Measurements from ENCODE around the gene MAN1A2.
"Not testable (repeated sequence)": the region's sequence is repeated elsewhere in the genome, so short reads cannot be mapped to it uniquely, and the experiment has no call there.

Gene MAN1A2

DNA sequence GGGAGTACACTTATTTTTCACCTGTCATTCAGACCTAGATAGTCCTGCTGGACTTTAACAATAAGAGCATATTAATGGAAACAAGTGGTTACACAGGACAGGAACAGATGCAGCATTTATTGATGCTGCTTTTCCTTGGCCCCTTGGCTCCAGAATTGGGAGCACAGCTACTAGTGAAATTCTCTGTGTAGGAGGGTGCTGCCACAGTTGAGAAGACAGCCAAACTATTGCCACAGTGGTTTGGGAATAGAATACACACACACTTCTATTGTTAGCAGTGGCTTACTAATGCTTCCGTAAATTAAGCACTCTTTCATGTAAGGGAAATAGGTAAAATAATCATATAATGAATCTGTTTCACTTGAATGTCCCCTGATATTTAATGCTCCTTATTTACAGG lies 133.3 kb downstream of the MAN1A2 start:
- DNase-seq (ENCODE audit: low read depth) = no peak

DNA sequence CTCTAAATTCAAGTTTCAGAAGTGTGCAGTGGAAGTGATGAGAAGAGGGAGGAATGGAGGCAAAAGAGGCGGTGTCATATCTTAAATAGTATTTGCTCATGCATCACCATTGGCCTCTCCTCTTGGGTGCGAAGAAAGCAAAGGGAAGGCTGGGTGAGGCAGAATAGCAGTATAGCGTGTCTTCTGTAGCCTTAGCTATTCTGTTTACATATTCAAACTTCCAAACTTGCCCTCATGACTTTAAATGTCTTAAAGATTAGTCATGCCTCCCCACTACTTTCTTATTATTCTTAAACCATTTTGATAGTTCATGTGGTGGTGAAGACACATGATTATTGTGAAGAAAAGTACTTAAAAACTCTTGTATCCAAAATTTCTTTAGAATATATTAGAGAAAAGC lies 134.0 kb downstream of the MAN1A2 start:
- no peak for DNase-seq (ENCODE audit: low read depth)

- no peak for DNase-seq (ENCODE audit: low read depth)
Observed at GRCh38 chr1:117511273-117511672, 144.0 kb downstream of the MAN1A2 start.

DNA sequence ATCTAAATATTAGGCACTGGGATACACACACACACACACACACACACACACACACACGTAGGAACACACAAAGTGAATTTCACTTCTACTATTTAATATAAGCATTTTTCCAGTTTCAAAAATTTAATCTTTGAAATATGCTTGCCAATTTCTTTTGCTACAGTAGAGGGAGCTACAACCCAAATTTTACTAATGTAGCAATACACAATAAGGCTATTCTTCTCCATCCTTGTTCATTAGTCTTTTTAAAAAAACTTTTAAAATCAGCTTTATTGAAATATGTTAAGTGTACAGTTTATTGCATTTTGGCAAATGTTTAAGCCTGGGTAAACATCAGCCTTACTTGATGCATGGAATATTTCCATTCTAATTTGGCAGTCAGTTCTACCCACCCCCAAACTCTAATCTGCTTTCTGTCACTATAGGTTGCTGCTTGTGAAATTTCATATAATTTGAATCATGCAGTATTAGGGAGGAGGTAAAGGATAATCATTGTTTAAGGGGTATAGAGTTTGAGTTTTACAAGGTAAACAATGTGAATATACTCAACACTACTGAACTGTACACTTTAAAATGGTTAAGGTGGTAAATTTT lies 145.6 kb downstream of the MAN1A2 start:
- no peak for DNase-seq (ENCODE audit: low read depth)

- no peak for DNase-seq (ENCODE audit: low read depth)
Observed at GRCh38 chr1:117523111-117523510, 155.9 kb downstream of the MAN1A2 start.

GRCh38 chr1:117527074-117527473 lies 159.8 kb downstream of the MAN1A2 start:
- DNase-seq (ENCODE audit: low read depth) = no peak

DNA sequence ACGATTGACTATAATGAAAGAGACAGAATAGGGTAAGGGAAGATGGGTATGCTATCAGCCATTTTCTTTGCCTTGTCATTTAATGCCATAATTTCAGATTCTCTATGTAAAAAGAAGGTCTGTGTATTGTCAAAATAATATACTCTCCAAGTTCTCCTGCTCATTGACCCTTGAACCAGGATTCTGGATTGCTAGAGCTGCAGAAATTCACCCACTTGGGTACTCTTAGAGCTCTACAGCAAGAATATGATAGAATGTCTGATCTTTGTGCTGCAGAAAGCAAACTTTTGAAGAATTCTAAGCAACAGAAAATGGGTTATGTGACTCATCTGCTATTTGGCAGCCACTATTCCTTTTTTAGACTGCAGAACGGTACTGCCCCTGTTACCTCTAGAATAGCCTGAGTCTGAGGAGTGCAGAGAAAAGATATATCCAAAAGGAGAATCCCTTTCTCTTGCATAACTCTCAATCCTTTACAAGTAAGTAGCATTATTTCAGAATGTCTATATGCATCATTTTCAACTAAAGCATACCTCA lies 160.4 kb downstream of the MAN1A2 start:
- no peak for DNase-seq (ENCODE audit: low read depth)

GRCh38 chr1:117529683-117530082 lies 162.4 kb downstream of the MAN1A2 start:
- DNase-seq (ENCODE audit: low read depth) = no peak

DNA sequence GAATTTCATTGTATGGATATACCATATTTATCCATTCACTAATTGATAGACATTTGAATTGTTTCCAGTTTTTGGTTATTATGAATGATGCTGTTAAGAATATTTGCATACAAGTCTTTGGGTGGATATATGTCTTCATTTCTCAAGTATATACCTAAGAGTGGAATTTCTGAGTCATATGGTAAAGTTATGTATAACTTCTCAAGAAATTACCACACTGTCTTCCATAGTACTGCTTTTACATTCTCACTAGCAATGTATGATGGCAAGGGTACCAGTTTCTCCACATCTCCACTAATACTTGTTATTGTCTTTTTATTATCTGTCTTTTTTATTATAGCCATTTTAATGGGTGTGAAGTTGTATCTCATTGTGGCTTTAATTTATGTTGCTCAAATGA lies 164.0 kb downstream of the MAN1A2 start:
- DNase-seq (ENCODE audit: low read depth) = no peak

GRCh38 chr1:117534995-117535467 lies 167.8 kb downstream of the MAN1A2 start:
- DNase-seq (ENCODE audit: low read depth) = peak; percentile 2

GRCh38 chr1:117535821-117536220 lies 168.6 kb downstream of the MAN1A2 start:
- DNase-seq (ENCODE audit: low read depth) = no peak

- no peak for DNase-seq (ENCODE audit: low read depth)
Observed at GRCh38 chr1:117537291-117537920, 170.2 kb downstream of the MAN1A2 start.

- DNase-seq (ENCODE audit: low read depth) = no peak
Observed at GRCh38 chr1:117540532-117540931, 173.3 kb downstream of the MAN1A2 start.

DNA sequence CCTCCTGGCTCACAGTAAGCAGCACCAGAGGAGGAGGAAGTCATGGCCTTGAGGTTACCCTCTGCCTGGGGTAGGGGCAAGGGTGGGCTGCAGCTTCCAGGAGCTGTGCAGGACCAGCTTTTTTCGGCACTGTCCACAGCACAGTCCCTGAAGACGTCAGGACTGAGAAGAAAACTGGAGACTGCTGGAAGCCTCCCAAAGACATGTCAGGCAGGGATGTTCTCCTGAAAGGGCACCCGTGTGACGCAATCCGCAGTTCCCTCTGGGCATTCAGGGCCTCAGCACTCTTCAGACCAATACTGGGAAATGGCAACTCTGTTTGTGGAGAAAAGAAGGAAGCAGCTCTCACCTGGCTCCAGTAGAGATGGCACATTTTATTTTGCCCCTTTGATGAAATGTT lies 173.8 kb downstream of the MAN1A2 start:
- DNase-seq (ENCODE audit: low read depth) = no peak

DNA sequence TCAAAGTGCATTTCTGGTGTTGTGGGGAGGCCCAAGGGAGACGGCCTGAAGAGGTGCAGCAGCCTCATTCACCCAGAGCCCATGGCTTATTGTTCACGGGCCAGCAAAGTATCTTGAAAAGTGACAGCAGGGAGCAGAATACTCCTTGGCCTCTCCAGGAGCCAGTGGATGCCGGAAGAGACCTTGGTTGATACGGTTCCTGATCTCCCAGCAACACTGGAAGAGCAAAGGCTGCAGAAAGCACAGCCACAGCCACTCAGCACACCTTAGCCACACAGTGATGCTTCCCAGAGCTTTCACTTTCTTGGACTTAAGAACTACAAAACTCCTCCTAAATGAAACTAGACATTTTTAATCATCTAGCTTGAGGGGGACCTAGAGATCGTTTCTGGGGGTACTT lies 174.3 kb downstream of the MAN1A2 start:
- DNase-seq (ENCODE audit: low read depth) = no peak

GRCh38 chr1:117544509-117545109 lies 177.4 kb downstream of the MAN1A2 start:
- DNase-seq (ENCODE audit: low read depth) = no peak

DNA sequence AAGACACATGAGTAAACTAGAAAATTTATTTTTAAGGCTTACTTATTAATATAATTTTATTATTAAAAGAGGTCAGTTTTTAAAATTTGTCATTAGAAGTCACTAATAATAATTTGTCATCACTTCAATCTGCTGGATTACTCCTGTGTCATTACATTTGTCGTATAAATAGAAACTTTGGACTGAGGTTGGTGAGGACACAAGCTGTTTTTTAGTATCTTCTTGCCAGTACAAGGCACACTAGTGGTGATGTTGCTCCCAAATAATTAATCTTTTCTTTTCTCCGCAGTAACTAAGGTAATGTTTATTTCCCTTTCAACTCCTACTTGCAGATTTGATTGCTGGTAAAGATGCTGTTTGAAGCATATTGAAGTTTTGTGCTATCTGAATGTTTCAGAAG lies 179.2 kb downstream of the MAN1A2 start:
- no peak for DNase-seq (ENCODE audit: low read depth)

DNA sequence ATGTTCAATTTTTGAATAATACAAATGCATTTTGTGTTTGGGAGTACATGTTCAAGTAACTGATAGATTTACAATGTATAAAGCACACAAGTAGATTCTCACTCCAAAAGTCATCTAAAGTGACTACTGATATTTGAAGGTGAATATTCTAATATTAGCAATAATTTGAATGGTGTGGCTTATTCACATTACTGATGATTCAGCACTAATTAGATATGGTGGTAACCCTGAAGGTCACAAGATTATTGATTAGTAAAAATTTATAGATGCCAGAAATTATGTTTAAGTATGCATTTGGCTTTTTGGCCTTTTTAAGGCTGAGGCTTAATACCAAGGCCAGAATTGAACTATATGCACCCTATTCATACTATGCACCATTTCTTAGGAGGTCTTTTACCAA lies 186.2 kb downstream of the MAN1A2 start:
- no peak for DNase-seq (ENCODE audit: low read depth)

- DNase-seq (ENCODE audit: low read depth) = no peak
Observed at GRCh38 chr1:117555806-117556205, 188.6 kb downstream of the MAN1A2 start.

GRCh38 chr1:117556341-117556740 lies 189.1 kb downstream of the MAN1A2 start:
- no peak for DNase-seq (ENCODE audit: low read depth)

- no peak for DNase-seq (ENCODE audit: low read depth)
Observed at GRCh38 chr1:117556976-117557375, 189.7 kb downstream of the MAN1A2 start.

DNA sequence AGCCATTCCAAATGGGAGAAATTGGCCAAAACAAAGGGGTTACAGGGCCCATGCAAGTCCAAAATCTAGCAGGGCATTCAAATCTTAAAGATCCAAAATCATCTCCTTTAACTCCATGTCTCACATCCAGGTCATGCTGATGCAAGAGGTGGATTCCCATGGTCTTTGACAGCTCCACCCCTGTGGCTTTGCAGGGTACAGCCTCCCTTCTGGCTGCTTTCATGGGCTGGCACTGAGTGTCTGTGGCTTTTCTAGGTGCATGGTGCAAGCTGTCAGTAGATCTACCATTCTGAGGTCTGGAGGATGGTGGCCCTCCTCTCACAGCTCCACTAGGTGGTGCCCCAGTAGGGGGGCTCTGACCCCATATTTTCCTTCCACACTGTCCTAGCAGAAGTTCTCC lies 191.2 kb downstream of the MAN1A2 start:
- DNase-seq (ENCODE audit: low read depth) = not testable (repeated sequence)

- no peak for DNase-seq (ENCODE audit: low read depth)
Observed at GRCh38 chr1:117559139-117559538, 191.9 kb downstream of the MAN1A2 start.

Data from stimulated activated CD8-positive, alpha-beta memory T cell treated with anti-CD3 and anti-CD28 coated beads, Interleukin-15, amount 100 ng/mL, for 1 hour (primary cell).